Liver (tissue), 9 donors: ENCODE measurements around the gene KRT85. TPM values are rescaled to one million over a fixed set of nuclear protein-coding genes. Genes with fewer than 3 reads are reported as not detected.

ENCODE experiments used
- DNase-seq: peaks from one replicate; pipeline ENCODE4 v3.0.0-alpha.2; 2017; ENCODE audit warnings: low spot score
- H3K27ac ChIP-seq, 2 donors: one replicate each; pipeline ENCODE4 v1.7.0; 2013; ENCODE audit warnings: inconsistent platforms in 2 of 2, low read length in 2 of 2, control low read depth in 1 of 2, low read depth in 1 of 2, mild to moderate bottlenecking in 1 of 2
- H3K27me3 ChIP-seq, 4 donors: one replicate each; pipeline versions ENCODE4 v1.6.1 to v1.7.0; 2013; ENCODE audit warnings: low read length in 3 of 4, inconsistent platforms in 1 of 4, mild to moderate bottlenecking in 1 of 4, moderate library complexity in 1 of 4; ENCODE audit not compliant: control insufficient read depth in 4 of 4, insufficient read depth in 4 of 4
- H3K36me3 ChIP-seq, 4 donors: one replicate each; pipeline versions ENCODE4 v1.6.1 to v1.7.0; 2013; ENCODE audit warnings: low read length in 3 of 4, mild to moderate bottlenecking in 3 of 4, low read depth in 1 of 4, moderate library complexity in 1 of 4; ENCODE audit not compliant: control insufficient read depth in 4 of 4, insufficient read depth in 3 of 4
- H3K4me1 ChIP-seq, 4 donors: one replicate each; pipeline versions ENCODE4 v1.6.1 to v1.7.0; 2013; ENCODE audit warnings: low read length in 3 of 4, mild to moderate bottlenecking in 3 of 4, moderate library complexity in 1 of 4; ENCODE audit not compliant: control insufficient read depth in 4 of 4, insufficient read depth in 4 of 4
- H3K4me3 ChIP-seq, 3 donors: one replicate each; pipeline versions ENCODE4 v1.6.1 to v1.7.0; 2013; ENCODE audit warnings: low read length in 3 of 3, control low read depth in 1 of 3, low read depth in 1 of 3, mild to moderate bottlenecking in 1 of 3
- H3K9ac ChIP-seq, 2 donors: one replicate each; pipeline ENCODE4 v1.7.0; 2013; ENCODE audit warnings: low read length in 2 of 2, mild to moderate bottlenecking in 2 of 2, moderate library complexity in 2 of 2, control low read depth in 1 of 2, low read depth in 1 of 2
- H3K9me3 ChIP-seq, 4 donors: one replicate each; pipeline versions ENCODE4 v1.6.1 to v1.7.0; 2013; ENCODE audit warnings: low read length in 3 of 4; ENCODE audit not compliant: control insufficient read depth in 4 of 4
- EGR1 ChIP-seq, 2 donors: IDR thresholded peaks; 2 replicates each; pipeline ENCODE4 v1.6.1; 2016 to 2018; ENCODE audit warnings: antibody characterized with exemption in 2 of 2, low read depth in 2 of 2
- FOXA1 ChIP-seq: IDR thresholded peaks from 2 replicates; pipeline ENCODE4 v1.6.1; 2016; ENCODE audit warnings: antibody characterized with exemption
- FOXA2 ChIP-seq: IDR thresholded peaks from 2 replicates; pipeline ENCODE4 v1.6.1; 2016; ENCODE audit warnings: antibody characterized with exemption
- GABPA ChIP-seq, 2 donors: IDR thresholded peaks in 1 of 2; conservative IDR thresholded peaks in 1 of 2; 2 replicates each; pipeline ENCODE4 v1.6.1; 2016; ENCODE audit warnings: antibody characterized with exemption in 2 of 2, mild to moderate bottlenecking in 1 of 2, moderate library complexity in 1 of 2
- HNF4A ChIP-seq, 2 donors: conservative IDR thresholded peaks; 2 replicates each; pipeline ENCODE4 v1.6.1; 2016; ENCODE audit warnings: antibody characterized with exemption in 2 of 2, mild to moderate bottlenecking in 2 of 2
- HNF4G ChIP-seq: IDR thresholded peaks from 2 replicates; pipeline ENCODE4 v1.6.1; 2016; ENCODE audit warnings: antibody characterized with exemption
- JUND ChIP-seq, 2 donors: IDR thresholded peaks; 2 replicates each; pipeline ENCODE4 v1.6.1; 2016; ENCODE audit warnings: antibody characterized with exemption in 2 of 2
- NR2F2 ChIP-seq: IDR thresholded peaks from 2 replicates; pipeline ENCODE4 v1.6.1; 2016; ENCODE audit warnings: antibody characterized with exemption
- RAD21 ChIP-seq, 2 donors: IDR thresholded peaks; 2 replicates each; pipeline ENCODE4 v1.6.1; 2016; ENCODE audit warnings: antibody characterized with exemption in 2 of 2, mild to moderate bottlenecking in 2 of 2
- REST ChIP-seq: IDR thresholded peaks from 2 replicates; pipeline ENCODE4 v1.6.1; 2016; ENCODE audit warnings: antibody characterized with exemption, mild to moderate bottlenecking
- RXRA ChIP-seq, 2 donors: IDR thresholded peaks; 2 replicates each; pipeline ENCODE4 v1.6.1; 2017 to 2018; ENCODE audit warnings: antibody characterized with exemption in 2 of 2, mild to moderate bottlenecking in 1 of 2
- SP1 ChIP-seq: IDR thresholded peaks from 2 replicates; pipeline ENCODE4 v1.6.1; 2018; ENCODE audit warnings: antibody characterized with exemption, mild to moderate bottlenecking
- TAF1 ChIP-seq: conservative IDR thresholded peaks from 2 replicates; pipeline ENCODE4 v1.6.1; 2016; ENCODE audit warnings: antibody characterized with exemption, mild to moderate bottlenecking
- YY1 ChIP-seq: IDR thresholded peaks from 2 replicates; pipeline ENCODE4 v1.6.1; 2016; ENCODE audit warnings: antibody characterized with exemption, mild to moderate bottlenecking
- WGBS: extraction: QIAGEN DNeasy Blood & Tissue Kit; methylation state at CpG from one replicate; pipeline ENCODE4 v1.1.7; 2013; 5-methylcytosine and 5-hydroxymethylcytosine counted together
- polyA plus RNA-seq, 2 donors: library from polyadenylated mRNA; stranded (reverse) in 1 of 2; unstranded in 1 of 2; fragments of 200-250 nt in 1 of 2; fragments of >200 nt in 1 of 2; fragmentation: Nextera tagmentation in 1 of 2; extraction: Ambion mirVana in 1 of 2; gene quantifications; one replicate each; pipeline versions ENCODE4 v1.2.1 to v1.2.3, GENCODE V29; 2013 to 2015
- total RNA-seq, 2 donors: library from RNA; depleted of rRNA; stranded (reverse); fragments of >200 nt; gene quantifications; one replicate each; pipeline ENCODE4 v1.2.3, GENCODE V29; 2014
- TF ChIP-seq, protein P1 (sequence below): IDR thresholded peaks from 2 replicates; pipeline ENCODE4 v1.6.1; 2016; ENCODE audit warnings: antibody characterized with exemption
- TF ChIP-seq, protein P2 (sequence below): IDR thresholded peaks from 2 replicates; pipeline ENCODE4 v1.6.1; 2016; ENCODE audit warnings: antibody characterized with exemption
- TF ChIP-seq, protein P3 (sequence below): IDR thresholded peaks from 2 replicates; pipeline ENCODE4 v1.6.1; 2016; ENCODE audit warnings: antibody characterized with exemption
- TF ChIP-seq, protein P4 (sequence below): fragments of 150-350 bp; IDR thresholded peaks from 2 replicates; pipeline ENCODE4 v1.5.1; 2017; ENCODE audit warnings: improper control_type of control experiment, low read depth, low read length; ENCODE audit not compliant: missing input control
- donor health status: healthy.
- donor health status: healthy.
- donor health status: healthy.
- donor health status: healthy.
- donor health status: healthy.

Gene KRT85
- total and polyA plus RNA-seq, 4 donors: not detected

- Histone ChIP-seq H3K9me3 (no peaks in the 10 kb centered on the region), H3K27ac (no peak overlapping the region), H3K4me1 (peaks cover 0 to 22% (median 12%) of the 10 kb centered on the region in 4 donors), H3K9ac (no peak overlapping the region), H3K27me3 (no peaks in the 10 kb centered on the region), H3K4me3 (no peak overlapping the region), H3K36me3 (no peaks in the 10 kb centered on the region)
- 45% methylated on average over 11 of the region's 11 CpGs for WGBS
- peak; percentile 85 to 91 for TF ChIP-seq RAD21 (IDR thresholded peaks at IDR 0.05)
- TF ChIP-seq, protein P1, sequence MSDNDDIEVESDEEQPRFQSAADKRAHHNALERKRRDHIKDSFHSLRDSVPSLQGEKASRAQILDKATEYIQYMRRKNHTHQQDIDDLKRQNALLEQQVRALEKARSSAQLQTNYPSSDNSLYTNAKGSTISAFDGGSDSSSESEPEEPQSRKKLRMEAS: no peak
- no peak for TF ChIP-seq RXRA (IDR thresholded peaks at IDR 0.05)
- peak; percentile 12 to 24 for TF ChIP-seq HNF4A (conservative IDR thresholded peaks at IDR 0.05)
- TF ChIP-seq REST: no peak
- no peak for TF ChIP-seq YY1
- TF ChIP-seq HNF4G: no peak
- TF ChIP-seq GABPA (IDR thresholded peaks at IDR 0.05 in 1 of 2, conservative IDR thresholded peaks at IDR 0.05 in 1 of 2): no peak
- TF ChIP-seq, protein P2, sequence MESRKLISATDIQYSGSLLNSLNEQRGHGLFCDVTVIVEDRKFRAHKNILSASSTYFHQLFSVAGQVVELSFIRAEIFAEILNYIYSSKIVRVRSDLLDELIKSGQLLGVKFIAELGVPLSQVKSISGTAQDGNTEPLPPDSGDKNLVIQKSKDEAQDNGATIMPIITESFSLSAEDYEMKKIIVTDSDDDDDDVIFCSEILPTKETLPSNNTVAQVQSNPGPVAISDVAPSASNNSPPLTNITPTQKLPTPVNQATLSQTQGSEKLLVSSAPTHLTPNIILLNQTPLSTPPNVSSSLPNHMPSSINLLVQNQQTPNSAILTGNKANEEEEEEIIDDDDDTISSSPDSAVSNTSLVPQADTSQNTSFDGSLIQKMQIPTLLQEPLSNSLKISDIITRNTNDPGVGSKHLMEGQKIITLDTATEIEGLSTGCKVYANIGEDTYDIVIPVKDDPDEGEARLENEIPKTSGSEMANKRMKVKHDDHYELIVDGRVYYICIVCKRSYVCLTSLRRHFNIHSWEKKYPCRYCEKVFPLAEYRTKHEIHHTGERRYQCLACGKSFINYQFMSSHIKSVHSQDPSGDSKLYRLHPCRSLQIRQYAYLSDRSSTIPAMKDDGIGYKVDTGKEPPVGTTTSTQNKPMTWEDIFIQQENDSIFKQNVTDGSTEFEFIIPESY: no peak
- TF ChIP-seq FOXA1: no peak
- peak; percentile 7 for TF ChIP-seq SP1
- no peak for TF ChIP-seq FOXA2
- no peak for TF ChIP-seq TAF1
- TF ChIP-seq, protein P3, sequence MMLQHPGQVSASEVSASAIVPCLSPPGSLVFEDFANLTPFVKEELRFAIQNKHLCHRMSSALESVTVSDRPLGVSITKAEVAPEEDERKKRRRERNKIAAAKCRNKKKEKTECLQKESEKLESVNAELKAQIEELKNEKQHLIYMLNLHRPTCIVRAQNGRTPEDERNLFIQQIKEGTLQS: peak; percentile 66
- TF ChIP-seq EGR1 (IDR thresholded peaks at IDR 0.05; ENCODE audit: low read depth in 2 of 2): no peak
- peak; percentile 67 to 83 for TF ChIP-seq JUND (IDR thresholded peaks at IDR 0.05)
- TF ChIP-seq NR2F2: no peak
- TF ChIP-seq, protein P4, sequence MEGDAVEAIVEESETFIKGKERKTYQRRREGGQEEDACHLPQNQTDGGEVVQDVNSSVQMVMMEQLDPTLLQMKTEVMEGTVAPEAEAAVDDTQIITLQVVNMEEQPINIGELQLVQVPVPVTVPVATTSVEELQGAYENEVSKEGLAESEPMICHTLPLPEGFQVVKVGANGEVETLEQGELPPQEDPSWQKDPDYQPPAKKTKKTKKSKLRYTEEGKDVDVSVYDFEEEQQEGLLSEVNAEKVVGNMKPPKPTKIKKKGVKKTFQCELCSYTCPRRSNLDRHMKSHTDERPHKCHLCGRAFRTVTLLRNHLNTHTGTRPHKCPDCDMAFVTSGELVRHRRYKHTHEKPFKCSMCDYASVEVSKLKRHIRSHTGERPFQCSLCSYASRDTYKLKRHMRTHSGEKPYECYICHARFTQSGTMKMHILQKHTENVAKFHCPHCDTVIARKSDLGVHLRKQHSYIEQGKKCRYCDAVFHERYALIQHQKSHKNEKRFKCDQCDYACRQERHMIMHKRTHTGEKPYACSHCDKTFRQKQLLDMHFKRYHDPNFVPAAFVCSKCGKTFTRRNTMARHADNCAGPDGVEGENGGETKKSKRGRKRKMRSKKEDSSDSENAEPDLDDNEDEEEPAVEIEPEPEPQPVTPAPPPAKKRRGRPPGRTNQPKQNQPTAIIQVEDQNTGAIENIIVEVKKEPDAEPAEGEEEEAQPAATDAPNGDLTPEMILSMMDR: peak; percentile 92
- peak; percentile 44 for DNase-seq
These were observed 40.0 kb downstream of the KRT85 start for GRCh38 chr12:52327052-52327829.
